Osteocyte (in vitro differentiated cells): ENCODE results near the gene SFSWAP. TPM values are rescaled to one million over a fixed set of nuclear protein-coding genes. Genes with fewer than 3 reads are reported as not detected.

Source experiments
- DNase-seq: peaks from one replicate; pipeline ENCODE4 v3.0.0; 2021; ENCODE audit warnings: mixed read lengths; ENCODE audit not compliant: unreplicated experiment; ENCODE audit errors: extremely low spot score
- H3K27ac Mint-ChIP-seq: one replicate; pipeline ENCODE4 v1.8.0; 2021; ENCODE audit warnings: mild to moderate bottlenecking, mixed read lengths; ENCODE audit not compliant: unreplicated experiment
- H3K27me3 Mint-ChIP-seq: one replicate; pipeline ENCODE4 v1.8.0; 2021; ENCODE audit warnings: mixed read lengths; ENCODE audit not compliant: unreplicated experiment
- H3K36me3 Mint-ChIP-seq: one replicate; pipeline ENCODE4 v1.8.0; 2021; ENCODE audit warnings: mixed read lengths; ENCODE audit not compliant: unreplicated experiment
- H3K4me1 Mint-ChIP-seq: one replicate; pipeline ENCODE4 v1.8.0; 2021; ENCODE audit warnings: mixed read lengths; ENCODE audit not compliant: unreplicated experiment
- H3K4me3 Mint-ChIP-seq: one replicate; pipeline ENCODE4 v1.8.0; 2021; ENCODE audit warnings: mild to moderate bottlenecking, moderate library complexity, mixed read lengths; ENCODE audit not compliant: unreplicated experiment
- H3K9me3 Mint-ChIP-seq: one replicate; pipeline ENCODE4 v1.8.0; 2021; ENCODE audit warnings: mixed read lengths; ENCODE audit not compliant: unreplicated experiment
- CTCF ChIP-seq: fragments of 200-600 bp; sonication (generic); IDR thresholded peaks from 2 replicates; pipeline ENCODE4 v1.5.0; 2021; ENCODE audit warnings: antibody characterized with exemption, mild to moderate bottlenecking, moderate library complexity
- total RNA-seq: library from RNA; stranded (reverse); gene quantifications from 2 replicates; pipeline ENCODE4 v1.2.1, GENCODE V29; 2021

Gene SFSWAP
- total RNA-seq, 1 donor from 2014 or later: 48.0 TPM

- Mint-ChIP-seq H3K4me1 (no peaks in the 10 kb centered on the region), H3K27me3 (peaks cover 3% of the 10 kb centered on the region), H3K4me3 (no peak overlapping the region)
Observed at GRCh38 chr12:131692431-131692830, 18.5 kb upstream of the SFSWAP start.

GRCh38 chr12:131693149-131693548, 17.7 kb upstream of the SFSWAP start:
- DNase-seq: peak; percentile 79
- no peaks in the 10 kb centered on the region for H3K4me1 Mint-ChIP-seq
- H3K36me3 Mint-ChIP-seq: no peaks in the 10 kb centered on the region
- peaks cover 3% of the 10 kb centered on the region for H3K27me3 Mint-ChIP-seq
- no peak for TF ChIP-seq CTCF
- no peak overlapping the region for H3K27ac Mint-ChIP-seq
- no peak overlapping the region for H3K4me3 Mint-ChIP-seq
- no peaks in the 10 kb centered on the region for H3K9me3 Mint-ChIP-seq

More at GRCh38 chr12:131692431-131692830, 18.5 kb upstream of the SFSWAP start:
- no peak for TF ChIP-seq CTCF
- DNase-seq: peak; percentile 63
- no peak overlapping the region for H3K27ac Mint-ChIP-seq
- no peaks in the 10 kb centered on the region for H3K9me3 Mint-ChIP-seq
- H3K36me3 Mint-ChIP-seq: no peaks in the 10 kb centered on the region

GRCh38 chr12:131694116-131694838, 16.6 kb upstream of the SFSWAP start:
- peak; percentile 60 for DNase-seq
- no peak overlapping the region for H3K27ac Mint-ChIP-seq
- no peaks in the 10 kb centered on the region for H3K9me3 Mint-ChIP-seq
- H3K27me3 Mint-ChIP-seq: peaks cover 5% of the 10 kb centered on the region
- no peak overlapping the region for H3K4me3 Mint-ChIP-seq
- H3K4me1 Mint-ChIP-seq: no peaks in the 10 kb centered on the region
- no peak for TF ChIP-seq CTCF
- no peaks in the 10 kb centered on the region for H3K36me3 Mint-ChIP-seq

GRCh38 chr12:131695968-131696367, 14.9 kb upstream of the SFSWAP start:
- no peak overlapping the region for H3K27ac Mint-ChIP-seq
- peaks cover 8% of the 10 kb centered on the region for H3K27me3 Mint-ChIP-seq
- DNase-seq: no peak
- TF ChIP-seq CTCF: no peak
- H3K4me1 Mint-ChIP-seq: no peaks in the 10 kb centered on the region
- H3K36me3 Mint-ChIP-seq: no peaks in the 10 kb centered on the region
- H3K4me3 Mint-ChIP-seq: no peak overlapping the region
- H3K9me3 Mint-ChIP-seq: no peaks in the 10 kb centered on the region

GRCh38 chr12:131698286-131698685, 12.6 kb upstream of the SFSWAP start:
- no peak for TF ChIP-seq CTCF
- H3K36me3 Mint-ChIP-seq: no peaks in the 10 kb centered on the region
- peaks cover 8% of the 10 kb centered on the region for H3K27me3 Mint-ChIP-seq
- DNase-seq: peak; percentile 80
- H3K27ac Mint-ChIP-seq: no peak overlapping the region
- no peak overlapping the region for H3K4me3 Mint-ChIP-seq
- H3K4me1 Mint-ChIP-seq: no peaks in the 10 kb centered on the region
- H3K9me3 Mint-ChIP-seq: peaks cover under 1% of the 10 kb centered on the region
